ENCODE results near the gene NRARP. TPM values are rescaled to one million over a fixed set of nuclear protein-coding genes. Genes with fewer than 3 reads are reported as not detected.

Gene NRARP
- total and polyA plus RNA-seq, 2 of the 13 experiments (the other 11 are each of a cell fraction or from before 2014, with no cell fraction given), result 0.22 to 0.46 TPM

GRCh38 chr9:137313956-137314560, 12.0 kb upstream of the NRARP start:
- peak overlapping the region; percentile 66 for H3K4me2 ChIP-seq (ENCODE audit: low read depth, low read length)
- POLR2A ChIA-PET, result no interaction called here
- TF ChIP-seq ZNF691 (CRISPR knock-in tag; IDR thresholded peaks at IDR 0.05; ENCODE audit: borderline replicate concordance, low read depth) (no peak), SSRP1 (CRISPR knock-in tag; IDR thresholded peaks at IDR 0.05) (no peak), PHF21A (CRISPR knock-in tag; IDR thresholded peaks at IDR 0.05) (peak; percentile 5; the same call in 1 of the 2 replicates), REPIN1 (CRISPR knock-in tag; IDR thresholded peaks at IDR 0.05; ENCODE audit: borderline replicate concordance, low read depth) (no peak), ZNF263 (CRISPR knock-in tag; IDR thresholded peaks at IDR 0.05) (no peak), ZNF431 (CRISPR knock-in tag; IDR thresholded peaks at IDR 0.05; ENCODE audit: borderline replicate concordance, low read depth) (no peak), ZNF337 (CRISPR knock-in tag; IDR thresholded peaks at IDR 0.05; ENCODE audit: borderline replicate concordance, low read depth) (no peak), ARID2 (CRISPR knock-in tag; IDR thresholded peaks at IDR 0.05; ENCODE audit: borderline replicate concordance) (no peak), ZNF574 (CRISPR knock-in tag; IDR thresholded peaks at IDR 0.05) (peak; percentile 15; the same call in 1 of the 2 replicates), ZFP90 (CRISPR knock-in tag; IDR thresholded peaks at IDR 0.05; ENCODE audit: borderline replicate concordance) (no peak), PRPF4 (IDR thresholded peaks at IDR 0.05; ENCODE audit: low read depth, low read length, poor library complexity, severe bottlenecking) (no peak), ZNF138 (CRISPR knock-in tag; IDR thresholded peaks at IDR 0.05; ENCODE audit: low read depth) (no peak), ZNF567 (CRISPR knock-in tag; IDR thresholded peaks at IDR 0.05; ENCODE audit: borderline replicate concordance) (no peak), SRSF9 (IDR thresholded peaks at IDR 0.05; ENCODE audit: borderline replicate concordance, insufficient read depth, low read depth, low read length, poor library complexity, severe bottlenecking) (no peak), ZNF160 (CRISPR knock-in tag; IDR thresholded peaks at IDR 0.05) (no peak)
- TF ChIP-seq, protein P1, sequence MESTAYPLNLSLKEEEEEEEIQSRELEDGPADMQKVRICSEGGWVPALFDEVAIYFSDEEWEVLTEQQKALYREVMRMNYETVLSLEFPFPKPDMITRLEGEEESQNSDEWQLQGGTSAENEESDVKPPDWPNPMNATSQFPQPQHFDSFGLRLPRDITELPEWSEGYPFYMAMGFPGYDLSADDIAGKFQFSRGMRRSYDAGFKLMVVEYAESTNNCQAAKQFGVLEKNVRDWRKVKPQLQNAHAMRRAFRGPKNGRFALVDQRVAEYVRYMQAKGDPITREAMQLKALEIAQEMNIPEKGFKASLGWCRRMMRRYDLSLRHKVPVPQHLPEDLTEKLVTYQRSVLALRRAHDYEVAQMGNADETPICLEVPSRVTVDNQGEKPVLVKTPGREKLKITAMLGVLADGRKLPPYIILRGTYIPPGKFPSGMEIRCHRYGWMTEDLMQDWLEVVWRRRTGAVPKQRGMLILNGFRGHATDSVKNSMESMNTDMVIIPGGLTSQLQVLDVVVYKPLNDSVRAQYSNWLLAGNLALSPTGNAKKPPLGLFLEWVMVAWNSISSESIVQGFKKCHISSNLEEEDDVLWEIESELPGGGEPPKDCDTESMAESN (CRISPR knock-in tag; conservative IDR thresholded peaks at IDR 0.05), result no peak
- TF ChIP-seq, protein P2, sequence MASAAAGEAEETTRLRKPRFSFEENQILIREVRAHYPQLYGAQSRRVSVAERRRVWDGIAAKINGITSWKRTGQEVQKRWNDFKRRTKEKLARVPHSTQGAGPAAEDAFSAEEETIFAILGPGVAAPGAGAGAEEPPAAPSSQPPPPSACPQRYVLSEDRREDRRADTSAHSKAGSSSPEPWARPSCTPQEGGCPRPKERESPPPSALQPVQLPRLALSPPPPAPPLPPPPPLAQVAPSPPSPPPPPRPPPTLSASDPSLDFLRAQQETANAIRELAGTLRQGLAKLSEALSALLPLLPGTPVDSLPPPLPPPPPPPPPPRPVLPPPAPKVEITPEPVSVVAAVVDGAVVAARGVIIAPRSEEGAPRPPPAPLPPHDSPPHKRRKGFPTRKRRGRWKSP (CRISPR knock-in tag; IDR thresholded peaks at IDR 0.05), result no peak

More at GRCh38 chr9:137313956-137314560, 12.0 kb upstream of the NRARP start:
- Histone ChIP-seq H3K79me2 (ENCODE audit: insufficient read depth, low read length) (no peaks in the 10 kb centered on the region), H2AFZ (ENCODE audit: low read length) (no peak overlapping the region), H3K4me1 (ENCODE audit: insufficient read depth, low read length) (peaks cover 52% of the 10 kb centered on the region), H3K27ac (ENCODE audit: extremely low read length, insufficient read depth, low read length) (no peak overlapping the region), H3K36me3 (replicated peaks in 1 of 2; ENCODE audit: control insufficient read depth in 1 of 2, insufficient read depth in 2 of 2, low read length in 2 of 2) (no peaks in the 10 kb centered on the region), H3K9me3 (ENCODE audit: low read length) (no peaks in the 10 kb centered on the region), H3K27me3 (ENCODE audit: control insufficient read depth in 1 of 2, insufficient read depth in 2 of 2, low read length in 2 of 2) (peaks cover 21 to 69% of the 10 kb centered on the region in 2 experiments), H3K4me3 (replicated peaks in 1 of 3; ENCODE audit: insufficient read depth in 1 of 3, low read depth in 2 of 3, low read length in 3 of 3) (peak overlapping the region in 2 of 3 experiments; percentile 29 to 55; a peak in 3 of 6 replicates), H4K20me1 (ENCODE audit: insufficient read depth, low read length) (no peaks in the 10 kb centered on the region), H3K9ac (ENCODE audit: insufficient read depth, low read depth, low read length) (no peak overlapping the region)
- 0% methylated on average over 4 of the region's 24 CpGs for whole genome bisulfite sequencing (ENCODE audit: low lambda C conversion rate)
- CTCF ChIA-PET (ENCODE audit: low intra/inter-chr PET ratio, low total read pairs), result no interaction called here
- peak; percentile 16 for ATAC-seq
- no peak for DNase-seq (ENCODE audit: low spot score)
- intact Hi-C loops (cut with micrococcal nuclease; ENCODE audit: unreplicated experiment) (no loop called here), in situ Hi-C loops (cut with HindIII; ENCODE audit: extremely low pct_ligation_motif_present, low pct_unique_long_range_greater_than_20kb) (no loop called here)
- FAIRE-seq, result no peak
- no TSS peak for BruUV-seq (replicated peaks)
